ENCODE results near the gene EMC10.

EMC10 gene

DNA sequence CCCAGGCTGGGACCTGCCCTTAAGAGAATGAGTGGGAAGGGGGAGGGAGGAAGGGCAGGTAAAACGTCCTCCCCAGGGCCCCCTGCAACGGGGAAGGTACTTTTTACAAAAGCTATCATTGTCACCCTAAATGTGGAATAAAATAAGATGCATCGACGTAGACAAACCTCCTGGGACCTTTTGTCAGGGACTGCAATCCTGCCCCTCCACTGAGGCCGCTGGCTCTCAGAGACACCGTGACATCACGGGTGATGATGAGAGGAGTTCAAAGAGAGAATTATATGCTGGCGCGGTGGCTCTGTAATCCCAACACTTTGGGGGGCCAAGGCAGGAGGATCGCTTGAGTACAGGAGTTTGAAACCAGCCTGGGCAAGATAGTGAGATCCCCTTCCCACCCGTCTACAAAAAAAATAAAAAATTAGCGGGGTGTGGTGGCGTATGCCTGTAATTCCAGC is 45.4 kb upstream of the EMC10 start:
- TF ChIP-seq POLR2AphosphoS5 (IDR thresholded peaks at IDR 0.05; ENCODE audit: low read depth, low read length) (no peak), FOXP2 (optimal IDR thresholded peaks at IDR 0.05; ENCODE audit: borderline replicate concordance, extremely low read depth, extremely low read length, insufficient read depth) (no peak), TAF1 (IDR thresholded peaks at IDR 0.05; ENCODE audit: borderline replicate concordance, insufficient read depth, low read length) (no peak)
- TF ChIP-seq, protein P1, sequence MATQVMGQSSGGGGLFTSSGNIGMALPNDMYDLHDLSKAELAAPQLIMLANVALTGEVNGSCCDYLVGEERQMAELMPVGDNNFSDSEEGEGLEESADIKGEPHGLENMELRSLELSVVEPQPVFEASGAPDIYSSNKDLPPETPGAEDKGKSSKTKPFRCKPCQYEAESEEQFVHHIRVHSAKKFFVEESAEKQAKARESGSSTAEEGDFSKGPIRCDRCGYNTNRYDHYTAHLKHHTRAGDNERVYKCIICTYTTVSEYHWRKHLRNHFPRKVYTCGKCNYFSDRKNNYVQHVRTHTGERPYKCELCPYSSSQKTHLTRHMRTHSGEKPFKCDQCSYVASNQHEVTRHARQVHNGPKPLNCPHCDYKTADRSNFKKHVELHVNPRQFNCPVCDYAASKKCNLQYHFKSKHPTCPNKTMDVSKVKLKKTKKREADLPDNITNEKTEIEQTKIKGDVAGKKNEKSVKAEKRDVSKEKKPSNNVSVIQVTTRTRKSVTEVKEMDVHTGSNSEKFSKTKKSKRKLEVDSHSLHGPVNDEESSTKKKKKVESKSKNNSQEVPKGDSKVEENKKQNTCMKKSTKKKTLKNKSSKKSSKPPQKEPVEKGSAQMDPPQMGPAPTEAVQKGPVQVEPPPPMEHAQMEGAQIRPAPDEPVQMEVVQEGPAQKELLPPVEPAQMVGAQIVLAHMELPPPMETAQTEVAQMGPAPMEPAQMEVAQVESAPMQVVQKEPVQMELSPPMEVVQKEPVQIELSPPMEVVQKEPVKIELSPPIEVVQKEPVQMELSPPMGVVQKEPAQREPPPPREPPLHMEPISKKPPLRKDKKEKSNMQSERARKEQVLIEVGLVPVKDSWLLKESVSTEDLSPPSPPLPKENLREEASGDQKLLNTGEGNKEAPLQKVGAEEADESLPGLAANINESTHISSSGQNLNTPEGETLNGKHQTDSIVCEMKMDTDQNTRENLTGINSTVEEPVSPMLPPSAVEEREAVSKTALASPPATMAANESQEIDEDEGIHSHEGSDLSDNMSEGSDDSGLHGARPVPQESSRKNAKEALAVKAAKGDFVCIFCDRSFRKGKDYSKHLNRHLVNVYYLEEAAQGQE (IDR thresholded peaks at IDR 0.05; ENCODE audit: insufficient read depth in 1 of 2, low read depth in 2 of 2, low read length in 2 of 2) = no peak

DNA sequence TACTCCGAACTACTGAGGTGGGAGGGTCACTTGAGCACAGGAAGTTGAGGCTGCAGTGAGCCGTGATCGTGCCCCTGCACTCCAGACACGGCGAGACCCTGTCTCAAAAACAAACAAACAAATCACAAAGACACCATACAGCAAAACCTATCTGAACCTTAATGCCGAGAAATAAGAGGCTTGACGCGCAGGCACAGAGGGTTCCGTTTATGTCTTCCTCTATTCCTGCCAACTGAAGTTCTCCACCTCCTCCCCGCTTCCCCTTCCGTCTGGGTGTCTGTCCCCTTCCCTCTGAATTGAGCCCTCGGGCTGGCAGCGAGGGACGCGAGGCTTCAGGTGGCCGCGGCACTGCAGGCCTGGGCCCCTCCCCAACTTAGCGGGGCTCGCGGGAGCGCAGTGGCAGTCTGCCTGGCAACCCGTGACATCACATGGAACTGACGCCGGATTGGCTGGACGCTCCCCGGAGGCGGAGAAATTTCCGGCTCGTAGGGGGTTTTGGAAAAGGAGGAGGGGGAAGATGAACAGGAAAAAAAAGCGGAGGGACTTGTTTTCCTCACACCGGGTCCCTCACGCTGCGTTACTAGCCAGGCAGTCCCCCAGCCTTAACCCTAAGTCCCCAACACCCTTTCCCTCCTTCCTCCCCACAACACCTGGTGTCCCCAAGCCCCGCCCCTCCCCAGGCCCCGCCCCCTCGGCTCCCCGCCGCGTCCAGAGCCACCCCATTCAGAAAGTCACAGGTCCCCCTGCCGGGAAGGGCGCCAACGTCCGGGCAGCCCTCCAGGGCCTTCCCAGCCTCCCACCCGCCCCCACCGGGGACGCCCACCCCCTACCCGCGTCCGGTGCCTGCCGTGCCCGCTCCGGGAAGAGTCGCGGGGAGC is 44.7 kb upstream of the EMC10 start:
- TF ChIP-seq SIN3A (IDR thresholded peaks at IDR 0.05; ENCODE audit: borderline replicate concordance, insufficient read depth, low read length) = no peak
- TF ChIP-seq FOXP2 (optimal IDR thresholded peaks at IDR 0.05; ENCODE audit: borderline replicate concordance, extremely low read depth, extremely low read length, insufficient read depth) = no peak
- TF ChIP-seq POLR2AphosphoS5 (IDR thresholded peaks at IDR 0.05; ENCODE audit: low read depth, low read length) = no peak
- TF ChIP-seq, protein P1 (IDR thresholded peaks at IDR 0.05; ENCODE audit: insufficient read depth in 1 of 2, low read depth in 2 of 2, low read length in 2 of 2) = no peak
- no peak for TF ChIP-seq TAF1 (IDR thresholded peaks at IDR 0.05; ENCODE audit: borderline replicate concordance, insufficient read depth, low read length)

DNA sequence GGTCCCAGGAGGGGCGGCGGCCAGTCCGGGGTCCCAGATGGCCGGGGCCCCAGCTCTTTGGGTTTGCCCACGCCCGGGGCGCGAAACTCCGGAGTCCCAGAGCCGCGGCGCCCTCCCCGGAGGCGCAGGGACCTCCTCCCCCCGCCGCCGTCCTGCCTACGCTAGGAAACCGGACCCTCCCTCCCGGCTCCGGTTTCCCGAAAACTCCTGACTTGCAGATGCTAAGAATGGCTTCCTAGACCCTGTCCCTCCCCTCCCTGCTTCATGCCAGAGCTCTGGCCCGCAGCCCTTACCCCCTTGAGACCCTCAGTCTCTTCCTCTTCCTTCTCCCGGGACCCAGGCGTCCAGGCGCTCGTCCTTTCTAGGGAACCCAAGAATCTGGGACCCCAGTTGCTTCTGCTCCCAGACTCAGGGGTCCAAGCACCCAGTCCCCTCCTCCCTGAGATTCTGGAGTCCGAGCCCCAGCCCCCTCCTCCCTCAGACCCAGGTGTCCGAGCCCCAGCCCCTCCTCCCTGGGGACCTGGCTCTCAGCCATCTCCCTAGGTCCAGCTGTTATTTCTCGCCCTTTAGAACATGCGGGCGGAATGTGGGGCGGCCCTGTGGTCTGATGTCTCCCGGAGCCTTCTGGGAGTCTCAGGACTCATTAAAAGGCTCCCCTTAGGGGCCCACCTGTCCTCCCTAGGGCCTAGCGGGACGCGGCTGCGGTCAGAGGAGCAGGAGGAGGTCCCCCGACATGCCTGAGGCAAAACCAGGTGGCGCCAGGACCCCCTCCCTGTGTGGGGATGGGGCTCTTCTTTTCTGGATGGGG is 43.9 kb upstream of the EMC10 start, which contains the start of gene MYBPC2:
TSS of gene MYBPC2 (plus strand) at position 672 of the 808 bp plus-strand sequence. CDS start at position 734, 62 bp downstream.
- no peak for TF ChIP-seq POLR2AphosphoS5 (IDR thresholded peaks at IDR 0.05; ENCODE audit: low read depth, low read length)
- TF ChIP-seq TAF1 (IDR thresholded peaks at IDR 0.05; ENCODE audit: borderline replicate concordance, insufficient read depth, low read length) = no peak
- no peak for TF ChIP-seq SIN3A (IDR thresholded peaks at IDR 0.05; ENCODE audit: borderline replicate concordance, insufficient read depth, low read length)
- TF ChIP-seq FOXP2 (optimal IDR thresholded peaks at IDR 0.05; ENCODE audit: borderline replicate concordance, extremely low read depth, extremely low read length, insufficient read depth) = no peak
- TF ChIP-seq, protein P1 (IDR thresholded peaks at IDR 0.05; ENCODE audit: insufficient read depth in 1 of 2, low read depth in 2 of 2, low read length in 2 of 2) = no peak

DNA sequence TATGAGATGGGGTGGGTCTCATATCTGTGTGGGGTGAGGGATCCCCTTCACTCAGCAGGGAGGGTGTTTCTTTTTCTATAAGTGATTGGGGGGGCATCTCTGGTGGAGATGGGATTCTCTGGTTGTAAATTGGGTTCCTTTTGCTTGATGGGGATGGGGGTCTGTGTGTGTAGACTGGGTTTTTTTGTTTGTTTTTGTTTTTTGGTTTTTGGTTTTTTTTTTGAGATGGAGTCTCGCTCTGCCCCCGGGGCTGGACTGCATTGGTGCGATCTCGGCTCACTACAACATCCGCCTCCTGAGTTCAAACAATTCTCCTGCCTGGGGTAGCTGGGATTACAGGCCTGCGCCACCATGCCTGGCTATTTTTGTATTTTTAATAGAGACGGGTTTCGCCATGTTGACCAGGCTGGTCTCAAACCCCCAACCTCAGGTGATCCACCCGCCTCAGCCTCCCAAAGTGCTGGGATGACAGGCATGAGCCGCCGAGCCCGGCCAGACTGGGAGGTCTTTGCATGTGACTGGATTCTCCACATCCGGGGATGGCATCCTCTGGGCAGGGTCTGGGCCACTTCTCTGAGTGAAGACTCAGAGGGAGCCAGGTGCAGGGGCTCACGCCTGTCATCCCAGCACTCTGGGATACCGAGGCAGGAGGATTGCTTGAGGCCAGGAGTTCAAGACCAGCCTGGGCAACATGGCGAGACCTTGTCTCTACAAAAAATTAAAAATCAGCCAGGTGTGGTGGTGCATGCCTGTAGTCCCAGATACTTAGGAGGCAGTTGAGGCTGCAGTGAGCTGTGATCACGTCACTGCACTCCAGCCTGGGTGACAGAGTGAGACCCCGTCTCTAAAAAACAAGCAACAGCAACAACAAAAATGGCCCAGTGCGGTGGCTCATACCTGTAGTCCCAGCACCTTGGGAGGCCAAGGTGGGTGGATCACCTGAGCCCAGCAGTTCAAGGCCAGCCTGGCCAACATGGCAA is 42.8 kb upstream of the EMC10 start:
- TF ChIP-seq POLR2AphosphoS5 (IDR thresholded peaks at IDR 0.05; ENCODE audit: low read depth, low read length) = no peak
- TF ChIP-seq, protein P1 (IDR thresholded peaks at IDR 0.05; ENCODE audit: insufficient read depth in 1 of 2, low read depth in 2 of 2, low read length in 2 of 2) = no peak
- no peak for TF ChIP-seq FOXP2 (optimal IDR thresholded peaks at IDR 0.05; ENCODE audit: borderline replicate concordance, extremely low read depth, extremely low read length, insufficient read depth)
- TF ChIP-seq TAF1 (IDR thresholded peaks at IDR 0.05; ENCODE audit: borderline replicate concordance, insufficient read depth, low read length) = no peak
- TF ChIP-seq SIN3A (IDR thresholded peaks at IDR 0.05; ENCODE audit: borderline replicate concordance, insufficient read depth, low read length) = no peak
